HG03342 (cell line): ENCODE measurements around the gene EPHA7.

Experiments used
- ATAC-seq: cut with Tn5 transposase; IDR thresholded peaks from one replicate; pipeline ENCODE4 v1.9.1; 2021; ENCODE audit warnings: mild to moderate bottlenecking, moderate library complexity; ENCODE audit not compliant: unreplicated experiment

EPHA7 gene

DNA sequence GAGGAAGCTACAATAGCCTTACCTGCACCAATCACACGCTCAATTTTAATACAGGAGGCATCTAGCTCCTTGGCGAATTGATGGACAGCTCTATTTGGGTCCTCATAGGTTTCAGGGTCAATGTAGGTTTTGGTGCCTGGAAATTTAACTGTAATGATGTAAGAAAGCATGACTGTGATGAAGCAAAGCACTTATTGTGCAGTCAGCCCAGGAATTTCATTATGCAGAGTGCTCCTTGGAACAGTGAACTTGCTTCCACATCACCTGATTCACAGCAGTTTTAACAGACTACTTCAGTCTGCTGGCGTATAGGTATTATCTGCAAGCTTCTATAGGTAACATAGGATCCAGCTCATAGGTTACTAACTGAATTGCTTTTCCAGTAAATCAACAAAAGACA is 160.0 kb downstream of the EPHA7 start:
- ATAC-seq, result no peak

- no peak for ATAC-seq
Observed at GRCh38 chr6:93252930-93253329, 166.4 kb downstream of the EPHA7 start.

DNA sequence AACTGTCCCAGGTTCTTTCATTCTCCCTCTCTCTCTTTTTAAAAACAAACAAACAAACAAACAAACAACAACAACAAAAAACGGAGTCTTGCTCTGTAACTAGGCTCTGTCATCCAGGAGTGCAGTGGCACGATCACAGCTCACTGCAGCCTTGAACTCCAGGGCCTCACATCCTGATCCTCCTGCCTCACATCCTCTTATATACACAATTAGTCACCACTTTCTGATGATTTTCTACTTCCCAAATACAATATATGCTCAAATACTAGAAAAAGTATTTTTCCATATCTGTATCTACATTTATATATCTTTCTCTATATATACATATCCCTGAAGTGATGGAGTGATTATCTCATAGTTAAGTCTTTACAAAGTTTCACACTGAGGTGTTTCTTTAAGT is 170.7 kb downstream of the EPHA7 start:
- ATAC-seq, result no peak

GRCh38 chr6:93243231-93243778 is 176.1 kb downstream of the EPHA7 start:
- ATAC-seq, result no peak

DNA sequence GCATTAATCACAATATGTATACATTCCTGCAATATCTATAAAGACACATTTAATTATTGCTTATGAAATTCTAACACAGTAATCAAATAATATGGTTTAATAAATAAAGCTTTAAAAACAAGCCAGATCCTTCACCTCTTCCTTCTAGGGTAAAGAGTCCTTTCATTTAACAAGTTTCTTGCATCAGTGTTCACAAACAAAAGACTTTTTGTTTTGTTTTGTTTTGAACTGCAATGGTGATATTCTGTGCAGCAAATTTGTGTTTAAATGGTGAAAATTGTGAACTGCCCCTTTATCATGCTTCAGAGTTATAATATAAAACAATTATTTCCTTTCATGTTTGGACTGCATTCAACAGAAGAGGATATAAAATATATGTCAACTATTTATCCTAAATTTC is 177.3 kb downstream of the EPHA7 start:
- ATAC-seq, result no peak

DNA sequence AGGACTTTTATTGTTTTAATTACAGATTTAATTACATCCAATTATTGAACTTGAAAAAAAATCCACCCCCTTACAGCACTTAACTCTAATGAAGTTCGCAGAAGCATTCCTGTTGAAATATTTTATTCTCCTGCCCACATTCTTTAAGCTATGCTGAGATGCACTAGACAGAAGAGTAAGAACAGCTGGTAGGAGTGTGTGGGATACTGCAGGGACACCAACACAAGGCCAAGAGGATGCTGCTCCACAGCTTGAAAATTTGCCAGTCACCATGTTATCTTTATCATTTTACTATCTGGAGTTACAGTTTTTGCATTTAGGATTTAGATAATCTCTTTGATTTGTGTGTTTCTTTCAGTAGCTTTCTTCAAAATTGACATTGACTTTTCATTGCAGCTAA is 180.7 kb downstream of the EPHA7 start:
- ATAC-seq, result no peak

GRCh38 chr6:93235775-93236174 is 183.6 kb downstream of the EPHA7 start:
- no peak for ATAC-seq

GRCh38 chr6:93226822-93227221 is 192.5 kb downstream of the EPHA7 start:
- ATAC-seq, result no peak

DNA sequence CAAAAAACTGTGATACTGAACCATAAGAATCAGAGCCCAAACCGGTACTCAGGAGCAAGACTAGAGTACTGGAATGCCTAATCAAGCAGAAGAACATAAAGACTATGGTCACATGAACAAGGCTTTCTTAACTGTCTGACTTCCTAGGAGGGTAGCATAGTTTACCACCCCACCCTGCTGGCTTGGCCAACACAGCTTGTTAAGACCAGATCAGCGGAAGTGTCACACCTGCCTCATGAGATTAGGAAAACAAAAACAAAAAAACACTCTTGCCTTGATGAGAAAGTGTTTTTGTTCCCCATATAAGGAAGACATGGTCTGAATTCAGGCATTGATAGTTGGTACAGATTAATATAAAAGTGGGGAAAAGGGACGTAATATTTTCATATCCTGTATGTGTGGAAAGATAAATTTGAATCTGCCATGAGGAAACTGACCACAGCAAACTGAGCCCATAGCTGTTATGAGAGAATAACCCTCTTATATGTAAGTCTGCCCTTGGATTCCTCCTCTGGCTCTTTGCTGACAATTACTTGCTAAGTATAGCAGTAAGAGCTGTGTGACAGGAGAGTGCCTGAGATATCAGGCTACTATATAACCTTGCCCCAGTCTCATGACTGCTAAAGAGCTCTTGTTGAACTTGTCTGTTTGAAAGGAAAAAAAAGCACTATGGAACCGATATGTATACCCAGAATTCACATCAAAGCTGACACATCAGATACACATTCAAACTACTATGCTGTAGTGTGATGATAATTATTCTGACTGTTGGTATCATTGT is 197.1 kb downstream of the EPHA7 start:
- no peak for ATAC-seq

DNA sequence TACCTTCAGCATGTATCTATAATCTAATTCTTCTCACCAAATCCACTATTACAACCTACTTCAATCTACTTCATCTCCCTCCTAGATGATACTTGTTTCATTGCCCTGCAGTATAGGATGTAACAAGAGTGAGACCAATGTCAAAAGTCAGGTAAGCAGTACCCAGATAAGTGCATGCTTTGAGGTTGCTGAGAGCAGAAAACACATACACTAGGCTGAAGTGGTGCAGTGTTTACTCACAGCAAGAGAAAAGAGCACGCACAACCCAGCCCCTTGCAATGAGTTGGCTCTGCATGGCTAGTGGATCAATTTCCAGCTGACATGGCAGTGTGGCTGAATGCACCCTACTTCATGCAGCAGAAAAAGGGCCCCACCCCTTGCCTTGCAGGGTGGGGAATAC is 199.9 kb downstream of the EPHA7 start:
- no peak for ATAC-seq

- no peak for ATAC-seq
Observed at GRCh38 chr6:93218096-93218495, 201.3 kb downstream of the EPHA7 start.

DNA sequence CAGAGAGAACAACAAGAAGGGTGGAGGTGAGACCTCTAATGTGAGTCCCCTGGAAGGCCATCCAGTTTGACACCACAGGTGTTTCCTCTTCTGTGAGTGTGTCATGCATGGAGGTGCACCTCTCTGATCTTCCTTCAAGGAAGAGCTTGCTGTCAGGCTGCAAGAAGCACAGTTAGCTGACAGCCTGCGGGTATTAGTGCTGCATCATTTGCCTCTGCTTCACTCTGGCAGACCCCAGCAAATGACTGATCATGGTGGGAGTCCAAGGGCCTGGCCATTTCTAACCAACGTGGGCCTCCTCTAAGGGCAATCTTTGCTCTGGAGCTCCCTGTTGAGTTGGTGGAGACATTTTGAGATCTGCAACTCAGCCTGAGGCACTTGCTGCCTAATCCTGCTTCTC is 206.3 kb downstream of the EPHA7 start:
- ATAC-seq, result no peak

- no peak for ATAC-seq
Observed at GRCh38 chr6:93210908-93211307, 208.5 kb downstream of the EPHA7 start.

GRCh38 chr6:93209358-93209757 is 210.0 kb downstream of the EPHA7 start:
- ATAC-seq, result no peak

DNA sequence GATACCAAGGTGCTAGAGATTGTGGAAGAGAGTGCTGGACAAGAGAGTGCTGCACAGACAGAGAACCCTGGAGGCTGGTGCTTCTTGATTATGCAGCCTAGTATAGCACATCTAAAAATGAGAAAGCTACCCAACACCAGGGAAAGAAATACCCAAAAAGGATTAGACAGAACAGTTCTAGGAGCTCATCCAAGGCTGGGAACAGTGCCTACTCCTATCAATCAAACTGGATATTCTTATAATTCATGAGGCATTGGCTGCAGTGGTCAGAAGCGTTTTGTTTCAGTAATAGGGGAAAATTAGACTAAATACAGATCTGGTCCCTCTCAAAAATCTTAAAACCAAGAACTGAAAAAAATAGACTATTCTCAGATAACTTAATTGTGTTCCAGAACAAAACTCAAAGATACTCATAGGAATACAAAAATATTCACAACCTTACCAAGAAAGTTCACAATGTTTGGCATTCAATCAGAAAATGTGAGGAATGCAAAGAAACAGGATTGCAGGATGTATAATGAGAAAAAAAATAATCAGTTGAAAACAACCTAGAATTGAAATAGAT is 222.9 kb downstream of the EPHA7 start:
- no peak for ATAC-seq

GRCh38 chr6:93194480-93194879 is 224.9 kb downstream of the EPHA7 start:
- ATAC-seq, result no peak

DNA sequence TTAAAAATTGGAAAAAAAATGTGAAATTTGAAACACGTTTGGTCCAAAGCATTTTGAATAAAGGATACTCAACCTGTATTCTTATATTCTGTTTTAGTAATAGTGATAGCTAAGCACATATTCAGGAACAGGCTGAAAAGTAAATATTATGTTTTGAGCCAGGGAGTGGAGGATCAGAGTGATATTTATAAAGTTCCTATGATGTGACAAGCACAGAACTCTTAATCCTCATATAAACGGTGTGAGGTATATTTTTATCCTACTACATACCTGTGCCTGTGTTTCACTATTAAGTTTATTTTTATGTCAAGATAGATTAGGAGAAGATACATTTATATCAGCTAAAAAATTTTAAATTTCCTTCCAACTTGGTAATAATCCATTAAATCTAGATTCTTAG is 225.5 kb downstream of the EPHA7 start:
- no peak for ATAC-seq
